ENCODE data around the gene LDOC1. TPM values are rescaled to one million over a fixed set of nuclear protein-coding genes. Genes with fewer than 3 reads are reported as not detected.
"Not testable (repeated sequence)": the region's sequence is repeated elsewhere in the genome, so short reads cannot be mapped to it uniquely, and the experiment has no call there.

The LDOC1 gene
- total and polyA plus RNA-seq, 4 donors: 136 to 250 (median 187) TPM

DNA sequence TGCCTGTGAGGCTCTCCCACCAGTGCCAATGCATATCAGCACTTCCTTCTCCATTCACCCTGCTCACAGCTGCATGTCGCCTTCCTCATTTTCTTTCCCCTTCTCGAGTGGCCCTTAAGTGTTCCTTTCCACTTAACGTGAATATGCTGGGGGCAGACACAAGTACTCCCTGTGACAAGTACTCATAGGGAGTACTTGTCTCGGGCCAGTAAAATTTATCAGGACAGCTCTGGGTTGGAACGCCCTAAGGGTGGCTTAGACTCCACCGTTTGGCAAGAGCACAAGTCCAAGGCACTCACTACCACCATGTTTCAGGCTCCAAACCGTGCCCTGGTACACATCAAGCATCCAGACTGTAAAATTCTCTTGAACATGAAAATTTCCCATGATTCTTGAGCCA, 3.9 kb upstream of the LDOC1 start:
- WGBS, 2 donors: 70 to 85% methylated on average over 7 of the region's 7 CpGs
- no peak overlapping the region for H3K27ac ChIP-seq (ENCODE audit: low read depth in 1 of 2, low read length in 2 of 2)
- H3K4me3 ChIP-seq (ENCODE audit: low read length in 2 of 2): no peak overlapping the region
- DNase-seq (no peak), ATAC-seq (ENCODE audit: low FRiP score) (no peak)
- no peaks in the 10 kb centered on the region for H3K9me3 ChIP-seq (ENCODE audit: control insufficient read depth, low read length)
- H3K27me3 ChIP-seq (ENCODE audit: control insufficient read depth in 1 of 2, insufficient read depth in 2 of 2, low read length in 1 of 2): no peaks in the 10 kb centered on the region
- intact Hi-C loops (cut with DNase I): no loop called here
- peaks cover 0 to 2% of the 10 kb centered on the region in 2 donors for H3K4me1 ChIP-seq (ENCODE audit: control insufficient read depth in 1 of 2, insufficient read depth in 2 of 2, low read length in 2 of 2)
- H3K36me3 ChIP-seq (ENCODE audit: control insufficient read depth in 1 of 2, insufficient read depth in 2 of 2, low read length in 1 of 2): no peaks in the 10 kb centered on the region

DNA sequence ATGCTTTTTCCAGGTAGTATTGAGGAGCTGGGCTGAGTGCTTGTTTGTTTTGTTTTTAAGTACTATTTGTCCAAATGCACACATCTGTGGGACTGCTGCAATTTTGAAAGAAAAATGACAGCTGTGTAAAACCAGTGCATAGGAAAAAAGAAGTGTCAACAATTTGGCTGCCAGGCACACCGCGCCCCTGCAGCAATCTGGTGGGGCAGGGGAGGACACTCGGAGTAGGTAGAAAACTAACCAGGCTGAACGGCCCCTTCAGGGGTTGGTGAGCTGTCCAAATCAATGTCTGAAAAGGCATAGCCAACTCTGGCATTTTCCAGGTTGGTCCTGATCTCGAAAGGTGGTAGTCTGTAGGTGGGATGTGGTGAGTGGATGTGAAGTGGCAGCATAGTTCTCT, 1.1 kb downstream of the LDOC1 start:
- H3K27ac ChIP-seq (ENCODE audit: low read depth in 1 of 2, low read length in 2 of 2): peak overlapping the region in 1 of 2 donors; percentile 82
- intact Hi-C loops (cut with DNase I): no loop called here

DNA sequence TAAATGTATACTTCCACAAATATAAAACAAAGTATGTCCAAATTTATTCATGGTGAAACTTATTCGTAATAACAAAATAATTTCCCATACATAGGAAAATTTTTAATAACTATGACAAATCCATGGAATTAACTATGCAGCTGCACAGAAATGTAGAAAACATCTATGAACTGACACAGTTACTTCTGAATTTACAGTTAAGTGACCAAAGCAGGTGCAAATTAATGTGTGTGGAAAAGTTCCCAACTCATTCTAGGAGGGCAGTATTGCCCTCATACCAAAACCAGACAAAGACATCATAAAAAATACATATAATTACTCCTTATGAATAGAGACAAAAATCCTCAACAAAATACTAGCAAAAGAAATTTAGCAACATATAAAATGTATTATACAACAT, 12.5 kb downstream of the LDOC1 start:
- intact Hi-C loops (cut with DNase I): no loop called here
- Histone ChIP-seq H3K27me3 (ENCODE audit: control insufficient read depth in 1 of 2, insufficient read depth in 2 of 2, low read length in 1 of 2) (no peaks in the 10 kb centered on the region), H3K36me3 (ENCODE audit: control insufficient read depth in 1 of 2, insufficient read depth in 2 of 2, low read length in 1 of 2) (no peaks in the 10 kb centered on the region), H3K4me1 (ENCODE audit: control insufficient read depth in 1 of 2, insufficient read depth in 2 of 2, low read length in 2 of 2) (no peaks in the 10 kb centered on the region), H3K4me3 (ENCODE audit: low read length in 2 of 2) (no peak overlapping the region), H3K27ac (ENCODE audit: low read depth in 1 of 2, low read length in 2 of 2) (no peak overlapping the region), H3K9me3 (ENCODE audit: control insufficient read depth, low read length) (no peaks in the 10 kb centered on the region)
- WGBS, 2 donors: 79 to 97% methylated on average over 1 of the region's 1 CpG
- ATAC-seq (ENCODE audit: low FRiP score): no peak
- no peak for DNase-seq

More for the DNA sequence above, 1.1 kb downstream of the LDOC1 start:
- 9 to 39% methylated on average over 5 of the region's 5 CpGs for WGBS, 2 donors
- no peak for DNase-seq
- Histone ChIP-seq H3K36me3 (ENCODE audit: control insufficient read depth in 1 of 2, insufficient read depth in 2 of 2, low read length in 1 of 2) (no peaks in the 10 kb centered on the region), H3K9me3 (ENCODE audit: control insufficient read depth, low read length) (no peaks in the 10 kb centered on the region), H3K4me3 (ENCODE audit: low read length in 2 of 2) (peak overlapping the region; percentile 66 to 68), H3K27me3 (ENCODE audit: control insufficient read depth in 1 of 2, insufficient read depth in 2 of 2, low read length in 1 of 2) (no peaks in the 10 kb centered on the region), H3K4me1 (ENCODE audit: control insufficient read depth in 1 of 2, insufficient read depth in 2 of 2, low read length in 2 of 2) (peaks cover 0 to 3% of the 10 kb centered on the region in 2 donors)
- no peak for ATAC-seq (ENCODE audit: low FRiP score)

- intact Hi-C loops (cut with DNase I): no loop called here
- DNase-seq (no peak), ATAC-seq (ENCODE audit: low FRiP score) (no peak)
Measured at GRCh38 chrX:141158084-141158483, 18.8 kb downstream of the LDOC1 start.

GRCh38 chrX:141155231-141155630, 21.7 kb downstream of the LDOC1 start:
- H3K27ac ChIP-seq (ENCODE audit: low read depth in 1 of 2, low read length in 2 of 2); H3K36me3 ChIP-seq (ENCODE audit: control insufficient read depth in 1 of 2, insufficient read depth in 2 of 2, low read length in 1 of 2); H3K4me3 ChIP-seq (ENCODE audit: low read length in 2 of 2); H3K4me1 ChIP-seq (ENCODE audit: control insufficient read depth in 1 of 2, insufficient read depth in 2 of 2, low read length in 2 of 2); H3K27me3 ChIP-seq (ENCODE audit: control insufficient read depth in 1 of 2, insufficient read depth in 2 of 2, low read length in 1 of 2); ATAC-seq (ENCODE audit: low FRiP score); intact Hi-C loops (cut with DNase I); H3K9me3 ChIP-seq (ENCODE audit: control insufficient read depth, low read length); DNase-seq: not testable (repeated sequence)
- 73 to 94% methylated on average over 3 of the region's 3 CpGs for WGBS, 2 donors

More at GRCh38 chrX:141158084-141158483, 18.8 kb downstream of the LDOC1 start:
- H3K27ac ChIP-seq (ENCODE audit: low read depth in 1 of 2, low read length in 2 of 2): no peak overlapping the region
- H3K9me3 ChIP-seq (ENCODE audit: control insufficient read depth, low read length): no peaks in the 10 kb centered on the region
- WGBS, 2 donors: 92 to 97% methylated on average over 3 of the region's 3 CpGs
- H3K4me3 ChIP-seq (ENCODE audit: low read length in 2 of 2): no peak overlapping the region
- no peaks in the 10 kb centered on the region for H3K4me1 ChIP-seq (ENCODE audit: control insufficient read depth in 1 of 2, insufficient read depth in 2 of 2, low read length in 2 of 2)
- H3K36me3 ChIP-seq (ENCODE audit: control insufficient read depth in 1 of 2, insufficient read depth in 2 of 2, low read length in 1 of 2): no peaks in the 10 kb centered on the region
- no peaks in the 10 kb centered on the region for H3K27me3 ChIP-seq (ENCODE audit: control insufficient read depth in 1 of 2, insufficient read depth in 2 of 2, low read length in 1 of 2)

GRCh38 chrX:141142946-141143345, 34.0 kb downstream of the LDOC1 start:
- Histone ChIP-seq H3K4me3 (ENCODE audit: low read length in 2 of 2) (no peak overlapping the region), H3K36me3 (ENCODE audit: control insufficient read depth in 1 of 2, insufficient read depth in 2 of 2, low read length in 1 of 2) (no peaks in the 10 kb centered on the region), H3K27ac (ENCODE audit: low read depth in 1 of 2, low read length in 2 of 2) (no peak overlapping the region), H3K9me3 (ENCODE audit: control insufficient read depth, low read length) (no peaks in the 10 kb centered on the region), H3K4me1 (ENCODE audit: control insufficient read depth in 1 of 2, insufficient read depth in 2 of 2, low read length in 2 of 2) (no peaks in the 10 kb centered on the region), H3K27me3 (ENCODE audit: control insufficient read depth in 1 of 2, insufficient read depth in 2 of 2, low read length in 1 of 2) (no peaks in the 10 kb centered on the region)
- DNase-seq: no peak
- 59 to 85% methylated on average over 3 of the region's 3 CpGs for whole genome bisulfite sequencing, 2 donors
- no peak for ATAC-seq (ENCODE audit: low FRiP score)
- intact Hi-C loops (cut with DNase I): no loop called here

DNA sequence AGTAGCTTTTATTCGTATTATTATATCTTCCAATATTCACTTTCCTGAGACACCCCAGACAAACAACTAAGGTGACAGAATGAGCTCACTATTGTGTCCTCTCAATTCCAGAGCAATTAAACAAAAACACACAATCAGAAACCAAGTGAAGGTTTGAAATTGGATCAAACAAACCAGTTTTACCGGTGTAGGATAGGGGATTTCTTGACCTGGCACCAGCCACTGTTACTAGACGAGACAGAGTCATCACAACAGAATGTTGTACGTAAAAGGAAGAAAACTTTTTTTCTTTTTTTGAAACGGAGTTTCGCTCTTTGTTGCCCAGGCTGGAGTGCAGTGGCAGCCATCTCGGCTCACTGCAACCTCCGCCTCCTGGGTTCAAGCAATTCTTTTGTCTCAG, 43.7 kb downstream of the LDOC1 start:
- Histone ChIP-seq H3K4me1 (ENCODE audit: control insufficient read depth in 1 of 2, insufficient read depth in 2 of 2, low read length in 2 of 2) (no peaks in the 10 kb centered on the region), H3K9me3 (ENCODE audit: control insufficient read depth, low read length) (no peaks in the 10 kb centered on the region), H3K4me3 (ENCODE audit: low read length in 2 of 2) (no peak overlapping the region), H3K27me3 (ENCODE audit: control insufficient read depth in 1 of 2, insufficient read depth in 2 of 2, low read length in 1 of 2) (no peaks in the 10 kb centered on the region), H3K36me3 (ENCODE audit: control insufficient read depth in 1 of 2, insufficient read depth in 2 of 2, low read length in 1 of 2) (no peaks in the 10 kb centered on the region), H3K27ac (ENCODE audit: low read depth in 1 of 2, low read length in 2 of 2) (no peak overlapping the region)
- WGBS, 2 donors: 75 to 76% methylated on average over 8 of the region's 8 CpGs
- intact Hi-C loops (cut with DNase I): no loop called here
- DNase-seq: no peak
- no peak for ATAC-seq (ENCODE audit: low FRiP score)

GRCh38 chrX:141127146-141127545, 49.8 kb downstream of the LDOC1 start:
- ATAC-seq (ENCODE audit: low FRiP score) (no peak), DNase-seq (no peak)
- intact Hi-C loops (cut with DNase I): no loop called here
- Histone ChIP-seq H3K27me3 (ENCODE audit: control insufficient read depth in 1 of 2, insufficient read depth in 2 of 2, low read length in 1 of 2) (no peaks in the 10 kb centered on the region), H3K4me3 (ENCODE audit: low read length in 2 of 2) (no peak overlapping the region), H3K36me3 (ENCODE audit: control insufficient read depth in 1 of 2, insufficient read depth in 2 of 2, low read length in 1 of 2) (no peaks in the 10 kb centered on the region), H3K27ac (ENCODE audit: low read depth in 1 of 2, low read length in 2 of 2) (no peak overlapping the region), H3K9me3 (ENCODE audit: control insufficient read depth, low read length) (no peaks in the 10 kb centered on the region), H3K4me1 (ENCODE audit: control insufficient read depth in 1 of 2, insufficient read depth in 2 of 2, low read length in 2 of 2) (no peaks in the 10 kb centered on the region)
- WGBS, 2 donors: 80 to 87% methylated on average over 2 of the region's 2 CpGs
